HCT116 (cell line): Measurements from ENCODE around the gene CTBP2. TPM values are rescaled to one million over a fixed set of nuclear protein-coding genes. Genes with fewer than 3 reads are reported as not detected.

Source experiments
- ATAC-seq: fragments of 200-7000 bp; cut with Tn5 transposase; 2 replicates; pipeline ENCODE4 v1.9.1; 2020; ENCODE audit warnings: mild to moderate bottlenecking, moderate library complexity
- BruUV-seq: library from RNA; stranded (reverse); fragments of 400-500 nt; replicated peaks from 2 replicates; lab custom pipeline; 2021; lab: Mats Ljungman, UMichigan
- CTCF ChIA-PET: fragments of 300-600 bp; sonication (Branson Sonifier 250); formaldehyde crosslinking; loops from one replicate; lab custom pipeline; 2021; ENCODE audit warnings: antibody characterized with exemption; lab: Charles Lee
- POLR2A ChIA-PET: fragments of 300-600, 350-600 bp; sonication (Branson Sonifier 250); formaldehyde crosslinking; loops from one replicate; lab custom pipeline; 2021; ENCODE audit warnings: antibody characterized with exemption; lab: Charles Lee
- RAD21 ChIA-PET, 2 experiments: fragments of 300-600 bp; sonication (Branson Sonifier 250); formaldehyde crosslinking; loops; one replicate each; lab custom pipeline; 2023; ENCODE audit warnings: low total read pairs in 2 of 2; ENCODE audit not compliant: uncharacterized antibody in 2 of 2, unreplicated experiment in 2 of 2, low non-redundant PET in 1 of 2; lab: Charles Lee
- DNase-seq: peaks from one replicate; pipeline ENCODE4 v3.0.0-alpha.2; 2010; ENCODE audit warnings: low read depth, low spot score
- H2AFZ ChIP-seq: fragments of 200-600 bp; shearing (Covaris generic), sonication (generic); 2 replicates; pipeline ENCODE4 v1.6.1; 2017; ENCODE audit warnings: low read depth, mixed run types, mixed read lengths, antibody characterized with exemption, low read length; ENCODE audit not compliant: poor library complexity, severe bottlenecking
- H3K27ac ChIP-seq: 2 replicates; pipeline ENCODE4 v1.5.1; 2012; ENCODE audit warnings: low read depth, low read length
- H3K27me3 ChIP-seq: fragments of 200-600 bp; sonication (generic); 2 replicates; pipeline ENCODE4 v1.6.1; 2016; ENCODE audit warnings: mixed run types, low read length, mixed read lengths; ENCODE audit not compliant: insufficient read depth
- H3K36me3 ChIP-seq, 2 experiments: fragments of 200-500 bp in 1 of 2; fragments of 200-600 bp in 1 of 2; sonication (Bioruptor generic) in 1 of 2; sonication (generic) in 1 of 2; 2 replicates each; pipeline versions ENCODE4 v1.5.1 to v1.6.1; 2014 to 2016; ENCODE audit warnings: low read length in 2 of 2, inconsistent platforms in 1 of 2, mixed read lengths in 1 of 2, mixed run types in 1 of 2; ENCODE audit not compliant: insufficient read depth in 2 of 2, control insufficient read depth in 1 of 2
- H3K4me1 ChIP-seq, 2 experiments: fragments of 200-600 bp in 1 of 2; sonication (generic) in 1 of 2; 2 replicates each; pipeline versions ENCODE4 v1.5.1 to v1.6.1; 2012 to 2017; ENCODE audit warnings: low read length in 2 of 2, inconsistent platforms in 1 of 2, mild to moderate bottlenecking in 1 of 2, mixed read lengths in 1 of 2, mixed run types in 1 of 2, moderate library complexity in 1 of 2; ENCODE audit not compliant: insufficient read depth in 2 of 2, control insufficient read depth in 1 of 2
- H3K4me2 ChIP-seq: fragments of 200-600 bp; sonication (generic); 2 replicates; pipeline ENCODE4 v1.6.1; 2017; ENCODE audit warnings: mixed run types, low read length, mixed read lengths
- H3K4me3 ChIP-seq, 2 experiments: fragments of 200-600 bp in 1 of 2; sonication (generic) in 1 of 2; replicated peaks in 1 of 2; 2 replicates each; pipeline ENCODE4 v1.5.1; 2011 to 2016; ENCODE audit warnings: low read length in 2 of 2, control low read depth in 1 of 2, low read depth in 1 of 2, mild to moderate bottlenecking in 1 of 2, mixed read lengths in 1 of 2, mixed run types in 1 of 2
- H3K79me2 ChIP-seq: fragments of 200-600 bp; sonication (generic); 2 replicates; pipeline ENCODE4 v1.6.1; 2017; ENCODE audit warnings: mild to moderate bottlenecking, mixed run types, low read length, moderate library complexity, mixed read lengths; ENCODE audit not compliant: insufficient read depth
- H3K9ac ChIP-seq: fragments of 200-600 bp; sonication (generic); 2 replicates; pipeline ENCODE4 v1.6.1; 2016; ENCODE audit warnings: low read length, mixed read lengths
- H3K9me2 ChIP-seq: fragments of 200-600 bp; sonication (generic), shearing (Covaris generic); 2 replicates; pipeline ENCODE4 v1.6.1; 2017; ENCODE audit warnings: mixed run types, mild to moderate bottlenecking, moderate library complexity; ENCODE audit not compliant: insufficient read depth
- H3K9me3 ChIP-seq, 2 experiments: fragments of 200-500 bp in 1 of 2; fragments of 200-600 bp in 1 of 2; sonication (Bioruptor generic) in 1 of 2; sonication (generic) in 1 of 2; 2 replicates each; pipeline ENCODE4 v1.6.1; 2014 to 2017; ENCODE audit warnings: low read length in 2 of 2, mixed read lengths in 2 of 2, inconsistent platforms in 1 of 2, low read depth in 1 of 2, mild to moderate bottlenecking in 1 of 2, mixed run types in 1 of 2, moderate library complexity in 1 of 2; ENCODE audit not compliant: control insufficient read depth in 1 of 2, insufficient read depth in 1 of 2
- H4K20me1 ChIP-seq: fragments of 200-600 bp; sonication (generic), shearing (Covaris generic); 2 replicates; pipeline ENCODE4 v1.6.1; 2017; ENCODE audit warnings: mixed run types, mild to moderate bottlenecking, moderate library complexity; ENCODE audit not compliant: insufficient read depth
- CBX3 ChIP-seq: IDR thresholded peaks from 2 replicates; pipeline ENCODE4 v1.6.1; 2012; ENCODE audit warnings: low read depth
- CEBPB ChIP-seq: IDR thresholded peaks from 2 replicates; pipeline ENCODE4 v1.6.1; 2012; ENCODE audit warnings: low read depth
- ELF1 ChIP-seq: IDR thresholded peaks from 2 replicates; pipeline ENCODE4 v1.6.1; 2012; ENCODE audit warnings: low read depth, borderline replicate concordance
- EZH2 ChIP-seq: fragments of 200-600 bp; sonication (generic); IDR thresholded peaks from 2 replicates; pipeline ENCODE4 v1.6.1; 2017; ENCODE audit warnings: antibody characterized with exemption, mixed run types
- EZH2phosphoT487 ChIP-seq: fragments of 200-600 bp; IDR thresholded peaks from 2 replicates; pipeline ENCODE4 v1.6.1; 2018; ENCODE audit warnings: antibody characterized with exemption, borderline replicate concordance
- FOSL1 ChIP-seq: IDR thresholded peaks from 2 replicates; pipeline ENCODE4 v1.6.1; 2012; ENCODE audit warnings: low read depth
- JUND ChIP-seq: IDR thresholded peaks from 2 replicates; pipeline ENCODE4 v1.6.1; 2012
- POLR2A ChIP-seq: IDR thresholded peaks from 2 replicates; pipeline ENCODE4 v1.7.0; 2011; ENCODE audit warnings: borderline replicate concordance; ENCODE audit not compliant: insufficient read depth, insufficient read length; ENCODE audit errors: extremely low read depth
- POLR2AphosphoS5 ChIP-seq: IDR thresholded peaks from 2 replicates; pipeline ENCODE4 v1.6.1; 2011; ENCODE audit warnings: mild to moderate bottlenecking, low read depth, low read length, moderate library complexity
- SP1 ChIP-seq: IDR thresholded peaks from 2 replicates; pipeline ENCODE4 v1.6.1; 2012; ENCODE audit warnings: low read depth
- TCF7L2 ChIP-seq: IDR thresholded peaks from 2 replicates; pipeline ENCODE4 v1.7.0; 2011; ENCODE audit warnings: borderline replicate concordance, inconsistent platforms; ENCODE audit not compliant: insufficient read depth, insufficient read length; ENCODE audit errors: extremely low read depth
- YY1 ChIP-seq: IDR thresholded peaks from 2 replicates; pipeline ENCODE4 v1.6.1; 2011; ENCODE audit warnings: low read length, low read depth, moderate library complexity, mild to moderate bottlenecking; ENCODE audit not compliant: insufficient replicate concordance; ENCODE audit errors: extremely low read depth
- ZNF274 ChIP-seq: fragments of 200-500 bp; sonication (Bioruptor generic); IDR thresholded peaks from 2 replicates; pipeline ENCODE4 v1.6.1; 2014; ENCODE audit warnings: mild to moderate bottlenecking, low read depth, low read length, inconsistent platforms
- intact Hi-C: fragments of 100-400 bp; cut with micrococcal nuclease; formaldehyde crosslinking; loops from 2 replicates; pipeline ENCODE4 v1.10.0; 2022
- total RNA-seq: library from RNA; stranded (reverse); gene quantifications from one replicate; pipeline ENCODE4 v1.2.1, GENCODE V29; 2021; ENCODE audit not compliant: unreplicated experiment
- TF ChIP-seq, protein P1 (sequence below), 3 experiments: fragments of 200-600 bp in 1 of 3; sonication (generic) in 1 of 3; IDR thresholded peaks in 2 of 3; conservative IDR thresholded peaks in 1 of 3; 2 replicates each; pipeline ENCODE4 v1.5.1; 2012 to 2017; ENCODE audit warnings: low read depth in 2 of 3, low read length in 2 of 3, antibody characterized with exemption in 1 of 3, borderline replicate concordance in 1 of 3, control low read depth in 1 of 3, mild to moderate bottlenecking in 1 of 3, mixed read lengths in 1 of 3, mixed run types in 1 of 3, moderate library complexity in 1 of 3; ENCODE audit not compliant: insufficient read depth in 1 of 3
- TF ChIP-seq, protein P2 (sequence below): IDR thresholded peaks from 2 replicates; pipeline ENCODE4 v1.6.1; 2012
- TF ChIP-seq, protein P3 (sequence below): IDR thresholded peaks from 2 replicates; pipeline ENCODE4 v1.6.1; 2012
- TF ChIP-seq, protein P4 (sequence below): IDR thresholded peaks from 2 replicates; pipeline ENCODE4 v1.6.1; 2012; ENCODE audit warnings: low read depth

The CTBP2 gene
- total RNA-seq, 1 experiment from 2014 or later, result 144 TPM

DNA sequence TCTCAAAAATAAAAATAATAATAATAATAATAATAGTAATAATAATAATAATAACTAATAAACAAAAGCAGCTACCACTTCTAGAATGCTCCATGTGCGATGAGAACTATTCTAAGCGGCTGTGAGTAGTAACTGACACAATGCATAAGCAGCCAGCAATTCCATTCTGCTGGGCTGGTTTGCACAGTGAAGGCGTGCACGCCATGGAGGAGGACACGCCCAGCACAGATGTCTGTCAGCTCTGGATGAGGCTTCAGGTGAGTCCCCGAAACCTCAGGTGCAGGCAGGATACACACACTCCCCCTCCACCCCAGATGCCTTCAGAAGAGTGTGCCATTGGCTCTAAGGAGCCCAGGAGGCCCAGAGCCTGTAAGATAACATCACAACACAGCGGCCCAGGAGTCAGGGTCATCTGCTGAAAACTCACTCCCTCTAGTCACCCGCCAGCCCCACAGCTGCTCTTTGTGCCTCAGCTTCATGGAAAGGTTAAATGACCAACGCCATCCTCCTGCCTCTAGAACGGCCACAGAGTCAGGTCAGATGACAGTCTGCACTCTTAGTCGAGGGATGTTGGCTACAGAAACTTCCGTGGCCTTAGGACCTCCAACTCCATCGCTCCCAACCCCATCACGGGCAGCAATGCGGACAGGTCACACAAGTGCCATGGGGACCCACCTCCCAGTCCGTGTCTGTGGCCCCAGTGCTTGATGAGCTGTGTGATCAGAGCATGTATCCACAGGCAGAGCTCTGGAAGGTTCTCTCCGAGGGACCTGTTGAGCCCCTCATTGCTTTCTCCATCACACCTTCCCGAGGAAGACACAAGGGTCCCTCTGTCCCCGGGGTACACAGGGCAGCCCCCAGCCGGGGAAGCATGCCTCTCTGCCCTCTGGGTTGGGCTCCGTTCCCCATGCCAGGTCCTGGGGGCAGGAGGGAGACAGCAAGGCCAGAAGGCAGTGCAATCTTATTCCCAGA is 103.9 kb downstream of the CTBP2 start:
- H3K4me3 ChIP-seq, result no peak overlapping the region
- H3K4me2 ChIP-seq, result no peak overlapping the region
- CTCF ChIA-PET, result interaction anchor here (2.6 kb wide), 1 partner anchor 9 kb away, joined by 11 read pairs; no protein-coding TSS in a partner anchor
- H3K79me2 ChIP-seq, result peaks cover 95% of the 10 kb centered on the region
- RAD21 ChIA-PET, result interaction anchor here in 1 of 2 experiments (0.6 kb wide), 1 partner anchor 200 kb away, joined by 4 read pairs; no protein-coding TSS in a partner anchor
- H2AFZ ChIP-seq, result no peak overlapping the region
- peaks cover 0 to 3% of the 10 kb centered on the region in 2 experiments; a peak in 1 of 4 replicates for H3K36me3 ChIP-seq
- no TSS peak for BruUV-seq
- H3K4me1 ChIP-seq, result peaks cover 10 to 15% of the 10 kb centered on the region in 2 experiments; a peak in 3 of 4 replicates
- POLR2A ChIA-PET, result no interaction called here
- H3K27me3 ChIP-seq, result no peaks in the 10 kb centered on the region
- H3K9ac ChIP-seq, result no peak overlapping the region
- no peak for ATAC-seq
- H3K9me2 ChIP-seq, result no peaks in the 10 kb centered on the region
- no peak overlapping the region for H3K27ac ChIP-seq
- no peaks in the 10 kb centered on the region for H3K9me3 ChIP-seq
- intact Hi-C loops, result no loop called here
- no peak for DNase-seq
- peaks cover 5% of the 10 kb centered on the region; the same call in 1 of the 2 replicates for H4K20me1 ChIP-seq
- TF ChIP-seq ELF1 (no peak), EZH2 (no peak), YY1 (no peak), CEBPB (no peak), EZH2phosphoT487 (no peak), JUND (no peak), SP1 (no peak), FOSL1 (no peak), TCF7L2 (no peak), CBX3 (no peak), POLR2A (no peak), ZNF274 (no peak), POLR2AphosphoS5 (no peak)
- TF ChIP-seq, protein P1, sequence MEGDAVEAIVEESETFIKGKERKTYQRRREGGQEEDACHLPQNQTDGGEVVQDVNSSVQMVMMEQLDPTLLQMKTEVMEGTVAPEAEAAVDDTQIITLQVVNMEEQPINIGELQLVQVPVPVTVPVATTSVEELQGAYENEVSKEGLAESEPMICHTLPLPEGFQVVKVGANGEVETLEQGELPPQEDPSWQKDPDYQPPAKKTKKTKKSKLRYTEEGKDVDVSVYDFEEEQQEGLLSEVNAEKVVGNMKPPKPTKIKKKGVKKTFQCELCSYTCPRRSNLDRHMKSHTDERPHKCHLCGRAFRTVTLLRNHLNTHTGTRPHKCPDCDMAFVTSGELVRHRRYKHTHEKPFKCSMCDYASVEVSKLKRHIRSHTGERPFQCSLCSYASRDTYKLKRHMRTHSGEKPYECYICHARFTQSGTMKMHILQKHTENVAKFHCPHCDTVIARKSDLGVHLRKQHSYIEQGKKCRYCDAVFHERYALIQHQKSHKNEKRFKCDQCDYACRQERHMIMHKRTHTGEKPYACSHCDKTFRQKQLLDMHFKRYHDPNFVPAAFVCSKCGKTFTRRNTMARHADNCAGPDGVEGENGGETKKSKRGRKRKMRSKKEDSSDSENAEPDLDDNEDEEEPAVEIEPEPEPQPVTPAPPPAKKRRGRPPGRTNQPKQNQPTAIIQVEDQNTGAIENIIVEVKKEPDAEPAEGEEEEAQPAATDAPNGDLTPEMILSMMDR (IDR thresholded peaks at IDR 0.05 in 2 of 3, conservative IDR thresholded peaks at IDR 0.05 in 1 of 3; ENCODE audit: borderline replicate concordance in 1 of 3, insufficient read depth in 1 of 3, low read depth in 2 of 3, low read length in 2 of 3), result no peak
- TF ChIP-seq, protein P2, sequence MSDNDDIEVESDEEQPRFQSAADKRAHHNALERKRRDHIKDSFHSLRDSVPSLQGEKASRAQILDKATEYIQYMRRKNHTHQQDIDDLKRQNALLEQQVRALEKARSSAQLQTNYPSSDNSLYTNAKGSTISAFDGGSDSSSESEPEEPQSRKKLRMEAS, result no peak
- TF ChIP-seq, protein P3, sequence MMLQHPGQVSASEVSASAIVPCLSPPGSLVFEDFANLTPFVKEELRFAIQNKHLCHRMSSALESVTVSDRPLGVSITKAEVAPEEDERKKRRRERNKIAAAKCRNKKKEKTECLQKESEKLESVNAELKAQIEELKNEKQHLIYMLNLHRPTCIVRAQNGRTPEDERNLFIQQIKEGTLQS, result no peak
- TF ChIP-seq, protein P4, sequence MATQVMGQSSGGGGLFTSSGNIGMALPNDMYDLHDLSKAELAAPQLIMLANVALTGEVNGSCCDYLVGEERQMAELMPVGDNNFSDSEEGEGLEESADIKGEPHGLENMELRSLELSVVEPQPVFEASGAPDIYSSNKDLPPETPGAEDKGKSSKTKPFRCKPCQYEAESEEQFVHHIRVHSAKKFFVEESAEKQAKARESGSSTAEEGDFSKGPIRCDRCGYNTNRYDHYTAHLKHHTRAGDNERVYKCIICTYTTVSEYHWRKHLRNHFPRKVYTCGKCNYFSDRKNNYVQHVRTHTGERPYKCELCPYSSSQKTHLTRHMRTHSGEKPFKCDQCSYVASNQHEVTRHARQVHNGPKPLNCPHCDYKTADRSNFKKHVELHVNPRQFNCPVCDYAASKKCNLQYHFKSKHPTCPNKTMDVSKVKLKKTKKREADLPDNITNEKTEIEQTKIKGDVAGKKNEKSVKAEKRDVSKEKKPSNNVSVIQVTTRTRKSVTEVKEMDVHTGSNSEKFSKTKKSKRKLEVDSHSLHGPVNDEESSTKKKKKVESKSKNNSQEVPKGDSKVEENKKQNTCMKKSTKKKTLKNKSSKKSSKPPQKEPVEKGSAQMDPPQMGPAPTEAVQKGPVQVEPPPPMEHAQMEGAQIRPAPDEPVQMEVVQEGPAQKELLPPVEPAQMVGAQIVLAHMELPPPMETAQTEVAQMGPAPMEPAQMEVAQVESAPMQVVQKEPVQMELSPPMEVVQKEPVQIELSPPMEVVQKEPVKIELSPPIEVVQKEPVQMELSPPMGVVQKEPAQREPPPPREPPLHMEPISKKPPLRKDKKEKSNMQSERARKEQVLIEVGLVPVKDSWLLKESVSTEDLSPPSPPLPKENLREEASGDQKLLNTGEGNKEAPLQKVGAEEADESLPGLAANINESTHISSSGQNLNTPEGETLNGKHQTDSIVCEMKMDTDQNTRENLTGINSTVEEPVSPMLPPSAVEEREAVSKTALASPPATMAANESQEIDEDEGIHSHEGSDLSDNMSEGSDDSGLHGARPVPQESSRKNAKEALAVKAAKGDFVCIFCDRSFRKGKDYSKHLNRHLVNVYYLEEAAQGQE, result no peak
